ENCODE measurements around the gene DRAM1.

DRAM1 gene

GRCh38 chr12:101915841-101916240, 38.5 kb downstream of the DRAM1 start:
- TF ChIP-seq CTCF (conservative IDR thresholded peaks at IDR 0.05) = no peak
- no peak overlapping the region for H3K27ac ChIP-seq

GRCh38 chr12:101918805-101919204, 41.4 kb downstream of the DRAM1 start:
- H3K27ac ChIP-seq = peak overlapping the region; percentile 73

GRCh38 chr12:101919447-101919846, 42.1 kb downstream of the DRAM1 start:
- H3K27ac ChIP-seq = peak overlapping the region; percentile 73
- TF ChIP-seq CTCF (conservative IDR thresholded peaks at IDR 0.05) = no peak

GRCh38 chr12:101920906-101921305, 43.5 kb downstream of the DRAM1 start:
- H3K27ac ChIP-seq = peak overlapping the region; percentile 73; the same call in 1 of the 2 replicates
- no peak for TF ChIP-seq CTCF (conservative IDR thresholded peaks at IDR 0.05)

GRCh38 chr12:101923045-101923718, 45.8 kb downstream of the DRAM1 start:
- no peak for TF ChIP-seq CTCF (conservative IDR thresholded peaks at IDR 0.05)
- H3K27ac ChIP-seq = no peak overlapping the region

- no peak overlapping the region for H3K27ac ChIP-seq
- TF ChIP-seq CTCF (conservative IDR thresholded peaks at IDR 0.05) = no peak
Observed at GRCh38 chr12:101924618-101925017, 47.2 kb downstream of the DRAM1 start.

- H3K27ac ChIP-seq = no peak overlapping the region
- no peak for TF ChIP-seq CTCF (conservative IDR thresholded peaks at IDR 0.05)
Observed at GRCh38 chr12:101925361-101925760, 48.0 kb downstream of the DRAM1 start.

GRCh38 chr12:101925935-101926334, 48.6 kb downstream of the DRAM1 start:
- no peak overlapping the region for H3K27ac ChIP-seq
- no peak for TF ChIP-seq CTCF (conservative IDR thresholded peaks at IDR 0.05)
